Activated naive CD8-positive, alpha-beta T cell treated with anti-CD3 and anti-CD28 coated beads, Interleukin-2, amount 10 ng/mL, durations not matched to agents 7 days and 5 days (primary cell): ENCODE results near the gene LRP2. TPM values are rescaled to one million over a fixed set of nuclear protein-coding genes. Genes with fewer than 3 reads are reported as not detected.

Experiments used
- ATAC-seq: fragments of 150-1000 bp; cut with Tn5 transposase; one replicate; pipeline ENCODE4 v1.10.0; 2021; ENCODE audit warnings: low read depth, moderate library complexity
- POLR2A ChIA-PET: fragments of 350-600 bp; sonication (Branson Sonifier 250); formaldehyde crosslinking; loops from one replicate; lab custom pipeline; 2021; ENCODE audit warnings: antibody characterized with exemption; lab: Charles Lee
- DNase-seq: peaks from one replicate; pipeline ENCODE4 v3.0.0; 2021
- H3K27ac Mint-ChIP-seq: one replicate; pipeline ENCODE4 v1.8.0; 2022; ENCODE audit warnings: mild to moderate bottlenecking, mixed read lengths
- H3K27me3 Mint-ChIP-seq: one replicate; pipeline ENCODE4 v1.8.0; 2022; ENCODE audit warnings: mild to moderate bottlenecking, moderate library complexity, mixed read lengths
- H3K36me3 Mint-ChIP-seq: one replicate; pipeline ENCODE4 v1.8.0; 2021; ENCODE audit warnings: mild to moderate bottlenecking, mixed read lengths
- H3K4me1 Mint-ChIP-seq: one replicate; pipeline ENCODE4 v1.8.0; 2021; ENCODE audit warnings: mixed read lengths
- H3K4me3 Mint-ChIP-seq: one replicate; pipeline ENCODE4 v1.8.0; 2022; ENCODE audit warnings: mild to moderate bottlenecking, moderate library complexity, mixed read lengths
- H3K9me3 Mint-ChIP-seq: one replicate; pipeline ENCODE4 v1.8.0; 2021; ENCODE audit warnings: mixed read lengths
- total RNA-seq, 2 experiments: library from RNA; stranded (reverse); gene quantifications; one replicate each; pipeline ENCODE4 v1.2.3, GENCODE V29; 2021

Gene LRP2
- total RNA-seq, 2 experiments from 2014 or later, result 0.40 to 0.47 TPM

DNA sequence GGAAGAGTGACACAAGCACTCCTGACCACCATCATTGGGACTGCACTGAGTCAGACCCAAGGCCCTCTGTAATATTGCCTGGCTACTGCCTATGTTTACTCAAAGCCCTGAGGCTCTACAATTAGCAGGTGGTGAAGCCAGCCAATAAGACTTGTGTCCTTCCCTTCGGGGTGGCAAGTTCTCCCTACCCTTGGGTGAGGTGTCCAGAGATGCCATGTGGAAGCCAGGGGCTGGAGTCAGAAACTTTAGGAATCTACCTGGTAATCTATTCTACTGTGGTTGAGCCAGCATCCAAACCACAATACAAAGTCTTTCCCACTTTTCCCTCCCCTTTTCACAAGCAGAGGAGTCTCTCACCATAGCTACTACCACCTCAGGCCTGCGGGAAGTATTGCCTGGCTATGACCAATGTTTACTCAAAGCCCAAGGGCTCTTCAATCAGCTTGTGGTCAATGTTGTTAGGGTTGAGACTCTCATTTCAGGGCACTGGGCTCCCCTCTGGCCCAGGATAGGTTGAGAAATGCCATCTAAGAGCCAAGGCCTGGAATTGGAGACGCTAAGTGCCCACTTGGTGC lies 275.4 kb downstream of the LRP2 start:
- no peak for DNase-seq
- Mint-ChIP-seq H3K9me3 (peaks cover 3% of the 10 kb centered on the region), H3K27me3 (peaks cover 34% of the 10 kb centered on the region), H3K4me3 (no peak overlapping the region), H3K27ac (no peak overlapping the region), H3K4me1 (no peaks in the 10 kb centered on the region), H3K36me3 (peaks cover 4% of the 10 kb centered on the region)
- ATAC-seq, result no peak
- POLR2A ChIA-PET, result no interaction called here

GRCh38 chr2:169082995-169083394 lies 279.3 kb downstream of the LRP2 start:
- peaks cover 21% of the 10 kb centered on the region for H3K27me3 Mint-ChIP-seq
- H3K9me3 Mint-ChIP-seq, result peaks cover 3% of the 10 kb centered on the region
- peaks cover 4% of the 10 kb centered on the region for H3K36me3 Mint-ChIP-seq
- H3K27ac Mint-ChIP-seq, result no peak overlapping the region
- H3K4me1 Mint-ChIP-seq, result no peaks in the 10 kb centered on the region
- POLR2A ChIA-PET, result no interaction called here
- no peak for ATAC-seq
- DNase-seq, result no peak
- no peak overlapping the region for H3K4me3 Mint-ChIP-seq

- H3K4me3 Mint-ChIP-seq, result no peak overlapping the region
- peaks cover 21% of the 10 kb centered on the region for H3K27me3 Mint-ChIP-seq
- H3K36me3 Mint-ChIP-seq, result peaks cover 4% of the 10 kb centered on the region
- POLR2A ChIA-PET, result no interaction called here
- DNase-seq (no peak), ATAC-seq (no peak)
- H3K4me1 Mint-ChIP-seq, result no peaks in the 10 kb centered on the region
- peaks cover 3% of the 10 kb centered on the region for H3K9me3 Mint-ChIP-seq
- H3K27ac Mint-ChIP-seq, result no peak overlapping the region
Measured at GRCh38 chr2:169081551-169081950, 280.8 kb downstream of the LRP2 start.

- no peak for ATAC-seq
- DNase-seq, result no peak
- no peaks in the 10 kb centered on the region for H3K36me3 Mint-ChIP-seq
- POLR2A ChIA-PET, result no interaction called here
- H3K27ac Mint-ChIP-seq, result no peak overlapping the region
- H3K4me1 Mint-ChIP-seq, result no peaks in the 10 kb centered on the region
- H3K27me3 Mint-ChIP-seq, result peaks cover 12% of the 10 kb centered on the region
- no peak overlapping the region for H3K4me3 Mint-ChIP-seq
- no peaks in the 10 kb centered on the region for H3K9me3 Mint-ChIP-seq
Measured at GRCh38 chr2:169080250-169081069, 281.9 kb downstream of the LRP2 start.

GRCh38 chr2:169077674-169078240 lies 284.6 kb downstream of the LRP2 start:
- DNase-seq, result no peak
- POLR2A ChIA-PET, result no interaction called here
- peaks cover 4% of the 10 kb centered on the region for H3K9me3 Mint-ChIP-seq
- H3K36me3 Mint-ChIP-seq, result peaks cover 3% of the 10 kb centered on the region
- H3K4me1 Mint-ChIP-seq, result peaks cover 3% of the 10 kb centered on the region
- ATAC-seq, result no peak
- peaks cover 4% of the 10 kb centered on the region for H3K27me3 Mint-ChIP-seq
- H3K27ac Mint-ChIP-seq, result no peak overlapping the region
- H3K4me3 Mint-ChIP-seq, result no peak overlapping the region

Other genes with a start within 250 kb of the LRP2 start
- 1 to 10 TPM; 2.8 to 3.2 TPM for gene BBS5, start 117.0 kb upstream of the LRP2 start, total RNA-seq
- under 1 TPM in 1 of 2 experiments, not detected in 1; 0.17 TPM for gene KLHL41, start 147.2 kb upstream of the LRP2 start, total RNA-seq
- gene FASTKD1, start 211.3 kb upstream of the LRP2 start, total RNA-seq, result 10 to 100 TPM; 35.0 to 38.8 TPM
- 10 to 100 TPM; 62.4 to 64.4 TPM for gene PPIG, start 221.8 kb upstream of the LRP2 start, total RNA-seq